RWPE2 (cell line): ENCODE results near the gene TEX55.
"Not testable (repeated sequence)": the region's sequence is repeated elsewhere in the genome, so short reads cannot be mapped to it uniquely, and the experiment has no call there.

ENCODE experiments used
- ATAC-seq: fragments of 200-7000 bp; cut with Tn5 transposase; 3 replicates; pipeline ENCODE4 v1.9.1; 2021; ENCODE audit warnings: low read depth
- DNase-seq: peaks from one replicate; pipeline ENCODE4 v3.0.0-alpha.2; 2020; ENCODE audit warnings: low spot score
- H3K27ac ChIP-seq: fragments of 450-650 bp; 2 replicates; pipeline ENCODE4 v1.5.1; 2017; ENCODE audit warnings: mild to moderate bottlenecking; ENCODE audit not compliant: poor library complexity, severe bottlenecking
- H3K27me3 ChIP-seq: fragments of 250-450 bp; sonication (Bioruptor Pico); 2 replicates; pipeline ENCODE4 v1.5.1; 2021; ENCODE audit warnings: mild to moderate bottlenecking, moderate library complexity; ENCODE audit not compliant: insufficient read depth, poor library complexity, severe bottlenecking
- H3K36me3 ChIP-seq: fragments of 250-450 bp; sonication (Bioruptor Pico); 2 replicates; pipeline ENCODE4 v1.5.1; 2020; ENCODE audit warnings: low read depth, mild to moderate bottlenecking, moderate library complexity
- H3K4me1 ChIP-seq: fragments of 250-450 bp; sonication (Bioruptor Pico); 2 replicates; pipeline ENCODE4 v1.5.1; 2021; ENCODE audit warnings: mild to moderate bottlenecking, moderate library complexity; ENCODE audit not compliant: insufficient read depth, poor library complexity, severe bottlenecking
- H3K4me3 ChIP-seq: fragments of 250-450 bp; sonication (Bioruptor Pico); 2 replicates; pipeline ENCODE4 v1.5.1; 2021; ENCODE audit warnings: mild to moderate bottlenecking, moderate library complexity; ENCODE audit not compliant: severe bottlenecking
- H3K9me3 ChIP-seq: fragments of 250-450 bp; sonication (Bioruptor Pico); 2 replicates; pipeline ENCODE4 v1.5.1; 2021; ENCODE audit warnings: mild to moderate bottlenecking, moderate library complexity; ENCODE audit not compliant: severe bottlenecking
- TF ChIP-seq, protein P1 (sequence below): fragments of 450-650 bp; IDR thresholded peaks from one replicate; pipeline ENCODE4 v1.5.1; 2017; ENCODE audit warnings: mild to moderate bottlenecking, moderate library complexity; ENCODE audit not compliant: poor library complexity, severe bottlenecking

TEX55 gene

DNA sequence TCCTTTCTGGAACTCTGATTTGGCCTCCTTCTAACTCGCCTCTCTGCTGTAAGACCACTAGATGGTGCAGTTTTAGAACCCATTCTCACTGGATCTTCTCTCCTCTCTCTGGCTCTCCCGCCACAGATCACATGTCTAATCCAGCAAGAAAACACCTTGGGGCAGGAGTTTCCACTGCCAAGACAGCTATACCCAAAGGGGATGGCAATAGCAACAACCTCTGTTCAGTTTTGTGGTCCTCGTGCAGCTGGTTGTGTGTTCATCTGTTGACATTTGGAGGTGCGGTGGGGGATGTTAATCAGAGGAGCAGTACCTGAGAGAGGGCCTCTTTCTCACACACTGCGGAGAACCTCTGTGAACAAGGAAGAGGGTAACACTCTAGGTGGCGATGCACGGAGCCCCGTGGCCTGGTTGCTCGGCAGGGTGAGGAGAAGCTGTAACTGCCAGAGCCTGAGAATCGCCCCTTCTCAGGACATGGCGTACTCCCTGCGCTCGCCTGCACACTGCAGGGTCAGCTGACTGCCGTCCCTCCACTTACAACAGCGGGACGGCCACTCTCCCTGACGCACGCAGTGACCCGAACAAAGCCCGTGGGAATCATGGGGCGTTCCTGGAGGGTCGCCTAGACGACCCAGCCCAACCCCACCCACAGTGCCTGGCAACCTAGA, at the start of gene TEX55:
Gene TEX55, plus strand, starts transcription at position 666 of the 668 bp plus-strand sequence. CDS start 25 bp downstream, outside the sequence.
- DNase-seq: no peak
- no peaks in the 10 kb centered on the region for H3K36me3 ChIP-seq
- H3K27me3 ChIP-seq: no peaks in the 10 kb centered on the region
- TF ChIP-seq, protein P1, sequence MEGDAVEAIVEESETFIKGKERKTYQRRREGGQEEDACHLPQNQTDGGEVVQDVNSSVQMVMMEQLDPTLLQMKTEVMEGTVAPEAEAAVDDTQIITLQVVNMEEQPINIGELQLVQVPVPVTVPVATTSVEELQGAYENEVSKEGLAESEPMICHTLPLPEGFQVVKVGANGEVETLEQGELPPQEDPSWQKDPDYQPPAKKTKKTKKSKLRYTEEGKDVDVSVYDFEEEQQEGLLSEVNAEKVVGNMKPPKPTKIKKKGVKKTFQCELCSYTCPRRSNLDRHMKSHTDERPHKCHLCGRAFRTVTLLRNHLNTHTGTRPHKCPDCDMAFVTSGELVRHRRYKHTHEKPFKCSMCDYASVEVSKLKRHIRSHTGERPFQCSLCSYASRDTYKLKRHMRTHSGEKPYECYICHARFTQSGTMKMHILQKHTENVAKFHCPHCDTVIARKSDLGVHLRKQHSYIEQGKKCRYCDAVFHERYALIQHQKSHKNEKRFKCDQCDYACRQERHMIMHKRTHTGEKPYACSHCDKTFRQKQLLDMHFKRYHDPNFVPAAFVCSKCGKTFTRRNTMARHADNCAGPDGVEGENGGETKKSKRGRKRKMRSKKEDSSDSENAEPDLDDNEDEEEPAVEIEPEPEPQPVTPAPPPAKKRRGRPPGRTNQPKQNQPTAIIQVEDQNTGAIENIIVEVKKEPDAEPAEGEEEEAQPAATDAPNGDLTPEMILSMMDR: peak; percentile 65
- no peak within 1 kb of the TSS for H3K27ac ChIP-seq
- H3K4me3 ChIP-seq: no peak within 1 kb of the TSS
- ATAC-seq: peak; percentile 72; the same call in 2 of the 3 replicates
- no peaks in the 10 kb centered on the region for H3K9me3 ChIP-seq
- no peaks in the 10 kb centered on the region for H3K4me1 ChIP-seq

DNA sequence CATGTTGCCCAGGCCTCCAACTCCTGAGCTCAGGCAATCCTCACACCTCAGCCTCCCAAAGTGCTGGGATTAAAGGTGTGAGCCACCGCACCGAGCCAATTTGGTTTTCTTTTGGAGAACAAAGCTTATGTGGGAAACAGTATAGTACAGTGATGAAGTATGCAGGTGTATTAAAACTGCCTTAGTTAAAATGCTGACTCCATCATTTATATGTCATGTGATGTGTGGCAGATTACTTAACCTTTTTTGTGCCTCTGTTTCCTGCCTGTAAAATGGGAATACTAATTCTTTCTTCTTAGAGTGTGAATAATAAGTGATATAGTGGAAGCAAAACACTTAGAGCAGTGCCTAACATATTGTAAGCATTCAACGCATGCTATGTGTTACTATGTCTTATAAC, 48.0 kb upstream of the TEX55 start:
- no peak overlapping the region for H3K27ac ChIP-seq
- H3K36me3 ChIP-seq: no peaks in the 10 kb centered on the region
- ATAC-seq: no peak
- H3K4me3 ChIP-seq: no peak overlapping the region
- no peaks in the 10 kb centered on the region for H3K9me3 ChIP-seq
- DNase-seq: no peak
- H3K27me3 ChIP-seq: no peaks in the 10 kb centered on the region
- TF ChIP-seq, protein P1: no peak
- no peaks in the 10 kb centered on the region for H3K4me1 ChIP-seq

DNA sequence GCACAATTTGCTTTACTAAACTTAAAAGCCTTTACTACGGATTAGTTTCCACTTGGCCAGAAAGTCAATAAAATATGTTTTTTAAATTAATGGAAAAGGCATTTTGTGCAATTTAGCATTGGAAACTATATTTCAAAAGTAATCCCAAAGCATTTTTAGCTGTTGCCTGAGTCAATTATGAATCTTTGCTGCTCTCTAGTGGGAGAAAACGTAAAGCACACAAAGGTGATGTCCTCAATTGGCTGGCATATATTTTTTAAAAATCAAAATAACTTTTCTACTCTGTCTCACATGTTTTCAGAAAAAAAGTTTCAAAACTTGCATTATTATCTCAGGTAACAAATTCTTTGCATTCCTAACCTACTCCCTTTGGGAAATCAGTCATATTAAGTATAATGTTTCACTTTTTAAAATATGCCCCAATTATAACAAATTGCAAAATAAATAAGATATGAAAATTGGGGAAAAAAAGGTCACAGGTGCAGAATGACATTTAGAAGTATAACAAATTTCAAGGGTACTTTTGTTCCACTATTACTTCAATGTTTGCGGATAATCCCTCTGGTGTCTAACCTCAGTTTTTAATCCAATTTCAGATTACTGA, 47.2 kb upstream of the TEX55 start:
- no peak for DNase-seq
- Histone ChIP-seq H3K27ac (no peak overlapping the region), H3K4me1 (no peaks in the 10 kb centered on the region), H3K36me3 (no peaks in the 10 kb centered on the region), H3K4me3 (no peak overlapping the region), H3K27me3 (no peaks in the 10 kb centered on the region), H3K9me3 (no peaks in the 10 kb centered on the region)
- no peak for ATAC-seq
- TF ChIP-seq, protein P1: peak; percentile 82

DNA sequence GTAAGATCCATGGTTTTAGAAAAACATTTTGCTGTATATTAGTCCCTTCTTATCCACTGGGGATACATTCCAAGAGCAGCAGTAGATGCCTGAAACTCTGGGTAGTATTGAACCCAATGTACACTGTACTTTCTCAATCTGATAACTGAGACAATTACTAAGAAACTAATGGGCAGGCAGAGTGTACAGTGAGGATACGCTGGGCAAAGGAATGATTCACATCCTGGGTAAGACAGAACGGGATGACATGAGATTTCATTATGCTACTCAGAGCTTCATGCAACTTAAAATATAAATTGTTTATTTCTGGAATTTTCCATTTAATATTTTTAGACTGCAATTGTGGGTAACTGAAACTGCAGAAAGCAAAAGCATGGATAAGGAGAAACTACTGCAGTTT, 46.2 kb upstream of the TEX55 start:
- TF ChIP-seq, protein P1: no peak
- no peaks in the 10 kb centered on the region for H3K36me3 ChIP-seq
- H3K27me3 ChIP-seq: no peaks in the 10 kb centered on the region
- ATAC-seq (peak; percentile 58; the same call in 1 of the 3 replicates), DNase-seq (no peak)
- no peak overlapping the region for H3K4me3 ChIP-seq
- no peaks in the 10 kb centered on the region for H3K4me1 ChIP-seq
- no peaks in the 10 kb centered on the region for H3K9me3 ChIP-seq
- no peak overlapping the region for H3K27ac ChIP-seq

DNA sequence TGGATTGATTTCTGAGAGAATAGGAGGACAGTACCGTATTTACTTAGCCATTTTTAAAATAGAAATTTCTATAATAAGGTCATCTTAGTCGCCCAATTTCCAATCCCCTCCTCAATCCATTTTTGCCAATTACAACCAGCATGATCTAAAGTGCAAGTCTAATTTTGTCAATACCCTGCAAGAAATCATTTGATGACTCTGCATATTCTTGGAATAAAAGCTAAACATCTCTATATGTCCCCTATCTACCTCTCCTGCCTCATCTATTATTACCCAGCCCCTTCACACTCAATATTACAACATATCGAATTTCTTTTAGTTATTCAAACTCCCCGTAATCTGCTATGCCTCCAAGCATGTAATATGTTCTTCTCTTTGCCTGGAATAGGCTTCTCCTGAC, 41.9 kb upstream of the TEX55 start:
- DNase-seq (no peak), ATAC-seq (no peak)
- no peaks in the 10 kb centered on the region for H3K9me3 ChIP-seq
- TF ChIP-seq, protein P1: no peak
- no peaks in the 10 kb centered on the region for H3K4me1 ChIP-seq
- H3K27ac ChIP-seq: no peak overlapping the region
- H3K36me3 ChIP-seq: no peaks in the 10 kb centered on the region
- no peaks in the 10 kb centered on the region for H3K27me3 ChIP-seq
- no peak overlapping the region for H3K4me3 ChIP-seq

DNA sequence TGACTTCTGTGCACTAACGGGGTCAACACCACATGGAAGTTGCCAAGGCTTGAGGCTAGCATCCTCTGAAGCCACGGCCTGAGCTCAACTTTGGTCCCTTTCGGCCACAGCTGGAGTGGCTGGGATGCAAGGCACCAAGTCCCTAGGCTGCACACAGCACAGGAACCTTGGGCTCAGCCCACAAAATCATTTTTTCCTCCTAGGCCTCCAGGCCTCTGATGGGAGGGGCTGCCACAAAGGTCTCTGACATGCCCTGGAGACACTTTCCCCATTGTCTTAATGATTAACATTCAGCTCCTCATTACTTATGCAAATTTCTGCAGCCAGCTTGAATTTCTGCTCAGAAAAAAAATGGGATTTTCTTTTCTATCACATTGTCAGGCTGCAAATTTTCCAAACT, 27.6 kb upstream of the TEX55 start:
- not testable (repeated sequence) for H3K9me3 ChIP-seq, DNase-seq, H3K27ac ChIP-seq, H3K36me3 ChIP-seq, H3K27me3 ChIP-seq, ATAC-seq, H3K4me1 ChIP-seq, H3K4me3 ChIP-seq
